Common myeloid progenitor, CD34-positive (primary cell): Measurements from ENCODE around the gene AXIN1.
"Not testable (repeated sequence)": the region's sequence is repeated elsewhere in the genome, so short reads cannot be mapped to it uniquely, and the experiment has no call there.

Source experiments
- CTCF ChIA-PET: fragments of 350-600 bp; sonication (Branson Sonifier 250); formaldehyde crosslinking; loops from one replicate; lab custom pipeline; 2021; ENCODE audit warnings: antibody characterized with exemption; lab: Charles Lee
- POLR2A ChIA-PET: fragments of 350-600 bp; sonication (Branson Sonifier 250); formaldehyde crosslinking; loops from one replicate; lab custom pipeline; 2021; ENCODE audit warnings: antibody characterized with exemption; lab: Charles Lee
- DNase-seq, 3 donors: peaks; one replicate each; pipeline versions ENCODE4 v3.0.0 to v3.0.0-alpha.2; 2013
- H3K27ac ChIP-seq, 2 experiments: 1 replicate in 1 of 2; 2 replicates in 1 of 2; pipeline ENCODE4 v1.7.0; 2013; ENCODE audit warnings: inconsistent platforms in 2 of 2, low read length in 2 of 2, mild to moderate bottlenecking in 2 of 2, low read depth in 1 of 2, moderate library complexity in 1 of 2; ENCODE audit not compliant: severe bottlenecking in 2 of 2, insufficient read depth in 1 of 2, poor library complexity in 1 of 2
- H3K27me3 ChIP-seq, 5 experiments: replicated peaks in 2 of 5; 1 replicate in 3 of 5; 2 replicates in 2 of 5; pipeline versions ENCODE4 v1.6.1 to v1.7.0; 2013; ENCODE audit warnings: low read length in 4 of 5, mild to moderate bottlenecking in 2 of 5, moderate library complexity in 2 of 5, inconsistent platforms in 1 of 5; ENCODE audit not compliant: insufficient read depth in 5 of 5, control insufficient read depth in 4 of 5
- H3K36me3 ChIP-seq, 4 experiments: 1 replicate in 2 of 4; 2 replicates in 2 of 4; pipeline versions ENCODE4 v1.6.1 to v1.7.0; 2013; ENCODE audit warnings: low read length in 3 of 4, control low read depth in 1 of 4, mild to moderate bottlenecking in 1 of 4; ENCODE audit not compliant: control insufficient read depth in 4 of 4, insufficient read depth in 4 of 4
- H3K4me1 ChIP-seq, 4 experiments: 1 replicate in 3 of 4; 2 replicates in 1 of 4; pipeline versions ENCODE4 v1.6.1 to v1.7.1; 2013; ENCODE audit warnings: low read length in 3 of 4, mild to moderate bottlenecking in 3 of 4, control low read depth in 1 of 4, inconsistent platforms in 1 of 4, moderate library complexity in 1 of 4; ENCODE audit not compliant: control insufficient read depth in 4 of 4, insufficient read depth in 4 of 4; ENCODE audit errors: control extremely low read depth in 1 of 4
- H3K4me3 ChIP-seq, 7 experiments: 1 replicate in 4 of 7; 2 replicates in 3 of 7; pipeline versions ENCODE4 v1.5.1 to v1.7.0; 2013; ENCODE audit warnings: mild to moderate bottlenecking in 7 of 7, low read length in 6 of 7, moderate library complexity in 6 of 7, inconsistent platforms in 2 of 7, low read depth in 2 of 7, control low read depth in 1 of 7; ENCODE audit not compliant: insufficient read depth in 4 of 7, control insufficient read depth in 1 of 7; ENCODE audit errors: extremely low read depth in 1 of 7
- H3K9me3 ChIP-seq, 5 experiments: 1 replicate in 4 of 5; 2 replicates in 1 of 5; pipeline versions ENCODE4 v1.6.1 to v1.7.1; 2013; ENCODE audit warnings: low read length in 4 of 5, mild to moderate bottlenecking in 2 of 5, inconsistent platforms in 1 of 5, low read depth in 1 of 5, moderate library complexity in 1 of 5; ENCODE audit not compliant: control insufficient read depth in 4 of 5, insufficient read depth in 2 of 5; ENCODE audit errors: control extremely low read depth in 1 of 5
- WGBS: methylation state at CpG from one replicate; pipeline ENCODE4 v1.1.5; 2013; ENCODE audit not compliant: insufficient coverage; 5-methylcytosine and 5-hydroxymethylcytosine counted together

AXIN1 gene

DNA sequence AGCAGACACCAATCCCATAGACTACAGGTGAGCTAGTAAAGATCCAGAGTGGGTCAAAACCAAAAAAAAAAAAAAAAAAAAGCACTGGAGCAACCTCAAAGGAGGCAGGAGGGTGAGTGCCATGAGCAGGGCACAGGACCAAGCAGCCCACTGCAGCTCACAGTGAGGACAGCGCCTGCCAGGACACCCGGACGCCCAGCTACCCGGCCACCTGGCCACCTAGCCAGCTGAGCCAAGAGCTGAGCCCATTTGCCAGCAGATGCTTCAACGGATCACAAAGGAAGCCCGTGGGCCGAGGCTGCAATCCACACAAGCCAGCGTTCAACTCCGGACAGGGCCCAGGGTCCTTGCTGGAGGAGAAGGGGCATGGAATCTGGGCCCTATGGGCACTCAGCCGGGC lies 15.1 kb downstream of the AXIN1 start:
- no peak for DNase-seq
- H3K4me3 ChIP-seq, result no peak overlapping the region
- 96% methylated on average over 7 of the region's 10 CpGs for WGBS
- peaks cover 0 to 4% (median 1%) of the 10 kb centered on the region in 4 experiments for H3K36me3 ChIP-seq
- ChIA-PET CTCF (interaction anchor here (1.2 to 5.3 kb wide), 5 partner anchors 12 to 118 kb away, joined by 3 to 30 read pairs (median 4); no protein-coding TSS in a partner anchor), POLR2A (interaction anchor here (0.8 to 2.0 kb wide), 3 partner anchors 12 to 14 kb away, joined by 3 to 8 read pairs (median 6); partner anchors contain the start of gene AXIN1)
- H3K4me1 ChIP-seq, result peaks cover 0 to 46% (median 30%) of the 10 kb centered on the region in 4 experiments
- H3K9me3 ChIP-seq, result no peaks in the 10 kb centered on the region
- H3K27ac ChIP-seq, result no peak overlapping the region
- H3K27me3 ChIP-seq, result no peaks in the 10 kb centered on the region

DNA sequence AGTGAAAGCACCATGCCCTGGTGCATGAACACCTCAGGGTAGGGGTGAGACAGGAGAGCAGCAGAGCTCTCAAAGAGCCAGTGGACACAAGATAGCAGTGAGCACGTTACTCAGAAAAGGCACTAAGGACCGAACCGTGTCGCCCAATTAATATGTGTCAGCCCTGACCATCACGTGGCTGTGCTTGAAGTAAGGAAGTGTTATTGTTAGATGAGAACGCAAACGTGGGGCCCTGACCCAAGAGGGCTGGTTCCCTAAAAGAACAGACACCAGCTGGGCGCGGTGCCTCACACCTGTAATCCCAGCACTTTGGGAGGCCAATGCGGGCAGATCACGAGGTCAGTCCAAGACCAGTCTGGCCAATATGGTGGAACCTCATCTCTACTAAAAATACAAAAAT lies 16.3 kb downstream of the AXIN1 start:
- no peaks in the 10 kb centered on the region for H3K36me3 ChIP-seq
- no peak overlapping the region for H3K27ac ChIP-seq
- CTCF ChIA-PET, result interaction anchor here (1.2 to 5.3 kb wide), 5 partner anchors 9 to 117 kb away, joined by 3 to 30 read pairs (median 4); no protein-coding TSS in a partner anchor
- no peaks in the 10 kb centered on the region for H3K9me3 ChIP-seq
- no peak for DNase-seq
- H3K4me1 ChIP-seq, result peaks cover 0 to 54% (median 36%) of the 10 kb centered on the region in 4 experiments
- POLR2A ChIA-PET, result interaction anchor here (2.0 kb wide), 1 partner anchor 11 kb away, joined by 8 read pairs; no protein-coding TSS in a partner anchor
- no peak overlapping the region for H3K4me3 ChIP-seq
- 79% methylated on average over 9 of the region's 11 CpGs for WGBS
- no peaks in the 10 kb centered on the region for H3K27me3 ChIP-seq

GRCh38 chr16:334861-335632 lies 17.5 kb downstream of the AXIN1 start:
- CTCF ChIA-PET, result interaction anchor here (1.2 to 2.2 kb wide), 2 partner anchors 10 to 14 kb away, joined by 4 to 6 read pairs; no protein-coding TSS in a partner anchor
- H3K36me3 ChIP-seq, H3K27me3 ChIP-seq, DNase-seq, POLR2A ChIA-PET, H3K27ac ChIP-seq, H3K9me3 ChIP-seq, H3K4me3 ChIP-seq: not testable (repeated sequence)
- 100% methylated on average over 3 of the region's 11 CpGs for WGBS
- peaks cover 0 to 54% (median 33%) of the 10 kb centered on the region in 4 experiments for H3K4me1 ChIP-seq

DNA sequence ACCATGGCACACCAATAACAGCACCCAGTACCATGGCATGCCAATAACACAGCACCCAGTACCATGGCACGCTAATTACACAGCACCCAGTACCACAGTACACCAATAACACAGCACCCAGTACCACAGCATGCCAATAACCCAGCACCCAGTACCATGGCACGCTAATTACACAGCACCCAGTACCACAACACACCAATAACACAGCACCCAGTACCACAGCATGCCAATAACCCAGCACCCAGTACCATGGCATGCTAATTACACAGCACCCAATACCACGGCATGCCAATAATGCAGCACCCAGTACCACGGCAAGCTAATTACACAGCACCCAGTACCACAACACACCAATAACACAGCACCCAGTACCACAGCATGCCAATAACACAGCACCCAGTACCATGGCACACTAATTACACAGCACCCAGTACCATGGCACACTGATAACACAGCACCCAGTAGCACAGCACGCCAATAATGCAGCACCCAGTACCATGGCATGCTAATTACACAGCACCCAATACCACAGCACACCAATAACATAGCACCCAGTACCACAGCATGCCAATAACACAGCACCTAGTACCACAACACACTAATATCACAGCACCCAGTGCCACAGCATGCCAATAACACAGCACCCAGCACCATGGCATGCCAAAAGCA lies 18.2 kb downstream of the AXIN1 start:
- peaks cover 0 to 47% (median 26%) of the 10 kb centered on the region in 4 experiments for H3K4me1 ChIP-seq
- H3K36me3 ChIP-seq, POLR2A ChIA-PET, H3K4me3 ChIP-seq, H3K27ac ChIP-seq, H3K27me3 ChIP-seq, DNase-seq, CTCF ChIA-PET, H3K9me3 ChIP-seq: not testable (repeated sequence)
- WGBS, result 92% methylated on average over 2 of the region's 5 CpGs

- peaks cover 0 to 48% (median 27%) of the 10 kb centered on the region in 4 experiments for H3K4me1 ChIP-seq
- WGBS, result 100% methylated on average over 3 of the region's 6 CpGs
- CTCF ChIA-PET, result no interaction called here
These were observed 19.0 kb downstream of the AXIN1 start for GRCh38 chr16:333406-334094.

GRCh38 chr16:331181-331814 lies 21.2 kb downstream of the AXIN1 start:
- peak in 2 of 3 donors; percentile 44 to 57 for DNase-seq
- not testable (repeated sequence) for H3K36me3 ChIP-seq, H3K9me3 ChIP-seq, H3K27me3 ChIP-seq, H3K4me3 ChIP-seq, H3K27ac ChIP-seq
- CTCF ChIA-PET, result interaction anchor here (1.3 kb wide), 1 partner anchor 17 kb away, joined by 5 read pairs; no protein-coding TSS in a partner anchor
- peaks cover 0 to 47% (median 29%) of the 10 kb centered on the region in 4 experiments for H3K4me1 ChIP-seq
- POLR2A ChIA-PET, result interaction anchor here (0.6 kb wide), 2 partner anchors 20 to 116 kb away, joined by 3 to 4 read pairs; no protein-coding TSS in a partner anchor
- WGBS, result 79% methylated on average over 3 of the region's 6 CpGs

More at GRCh38 chr16:333406-334094, 19.0 kb downstream of the AXIN1 start:
- POLR2A ChIA-PET, result interaction anchor here (0.5 kb wide), 1 partner anchor 77 kb away, joined by 3 read pairs; no protein-coding TSS in a partner anchor
- Histone ChIP-seq H3K4me3 (no peak overlapping the region), H3K27me3 (no peaks in the 10 kb centered on the region), H3K27ac (no peak overlapping the region), H3K9me3 (no peaks in the 10 kb centered on the region), H3K36me3 (no peaks in the 10 kb centered on the region)
- no peak for DNase-seq
